Measurements from ENCODE around the gene KLK8. TPM values are rescaled to one million over a fixed set of nuclear protein-coding genes. Genes with fewer than 3 reads are reported as not detected.

Gene KLK8
- polyA plus RNA-seq, 2 of the 4 experiments (the other 2 are of a cell fraction) = not detected

DNA sequence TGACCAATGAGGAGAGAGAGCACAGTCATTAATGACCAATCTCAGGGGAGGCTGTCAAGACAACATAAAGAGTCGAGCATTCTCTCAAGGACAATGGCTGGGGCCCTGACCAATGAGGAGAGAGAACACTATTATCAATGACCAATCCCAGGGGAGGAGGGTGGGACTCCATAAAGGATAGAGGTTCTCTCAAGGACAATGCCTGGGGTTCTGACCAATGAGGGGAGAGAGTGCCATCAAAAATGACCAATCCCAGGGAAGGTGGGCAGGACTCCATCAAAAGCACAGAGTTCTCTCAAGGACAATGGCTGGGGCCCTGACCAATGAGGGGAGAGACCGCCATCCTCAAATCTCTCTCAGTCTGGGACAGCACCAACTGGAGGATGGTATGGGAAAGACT lies 28.3 kb upstream of the KLK8 start (continued):
- no peak for TF ChIP-seq ATOH8 (CRISPR knock-in tag; IDR thresholded peaks at IDR 0.05; ENCODE audit: low read depth)
- TF ChIP-seq EHF (CRISPR knock-in tag; IDR thresholded peaks at IDR 0.05) = no peak
- no peak for TF ChIP-seq RAD21 (conservative IDR thresholded peaks at IDR 0.05 in 1 of 2, IDR thresholded peaks at IDR 0.05 in 1 of 2)

GRCh38 chr19:51027873-51028272 lies 26.5 kb upstream of the KLK8 start:
- no peak for ATAC-seq
- no peak overlapping the region for H3K27ac ChIP-seq
- no peaks in the 10 kb centered on the region for H3K4me1 ChIP-seq
- no peak overlapping the region for H3K4me3 ChIP-seq
- TF ChIP-seq KDM5A (IDR thresholded peaks at IDR 0.05) (no peak), HDAC2 (IDR thresholded peaks at IDR 0.05) (no peak), SMC3 (IDR thresholded peaks at IDR 0.05) (no peak), FOXS1 (CRISPR knock-in tag; IDR thresholded peaks at IDR 0.05) (no peak), NPAS2 (CRISPR knock-in tag; IDR thresholded peaks at IDR 0.05; ENCODE audit: borderline replicate concordance) (no peak), RCOR1 (IDR thresholded peaks at IDR 0.05; ENCODE audit: low read depth, low read length) (no peak), CBX8 (IDR thresholded peaks at IDR 0.05) (no peak), TFCP2L1 (CRISPR knock-in tag; IDR thresholded peaks at IDR 0.05) (no peak), CBX2 (IDR thresholded peaks at IDR 0.05; ENCODE audit: borderline replicate concordance, low read depth) (no peak), HEYL (CRISPR knock-in tag; IDR thresholded peaks at IDR 0.05) (no peak), JUN (IDR thresholded peaks at IDR 0.05) (no peak), CEBPB (IDR thresholded peaks at IDR 0.05) (no peak), FOSL2 (IDR thresholded peaks at IDR 0.05) (no peak), FOSL2 (CRISPR knock-in tag; IDR thresholded peaks at IDR 0.05) (no peak)
- TF ChIP-seq, protein P1, sequence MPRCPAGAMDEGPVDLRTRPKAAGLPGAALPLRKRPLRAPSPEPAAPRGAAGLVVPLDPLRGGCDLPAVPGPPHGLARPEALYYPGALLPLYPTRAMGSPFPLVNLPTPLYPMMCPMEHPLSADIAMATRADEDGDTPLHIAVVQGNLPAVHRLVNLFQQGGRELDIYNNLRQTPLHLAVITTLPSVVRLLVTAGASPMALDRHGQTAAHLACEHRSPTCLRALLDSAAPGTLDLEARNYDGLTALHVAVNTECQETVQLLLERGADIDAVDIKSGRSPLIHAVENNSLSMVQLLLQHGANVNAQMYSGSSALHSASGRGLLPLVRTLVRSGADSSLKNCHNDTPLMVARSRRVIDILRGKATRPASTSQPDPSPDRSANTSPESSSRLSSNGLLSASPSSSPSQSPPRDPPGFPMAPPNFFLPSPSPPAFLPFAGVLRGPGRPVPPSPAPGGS (IDR thresholded peaks at IDR 0.05) = no peak
- TF ChIP-seq, protein P2, sequence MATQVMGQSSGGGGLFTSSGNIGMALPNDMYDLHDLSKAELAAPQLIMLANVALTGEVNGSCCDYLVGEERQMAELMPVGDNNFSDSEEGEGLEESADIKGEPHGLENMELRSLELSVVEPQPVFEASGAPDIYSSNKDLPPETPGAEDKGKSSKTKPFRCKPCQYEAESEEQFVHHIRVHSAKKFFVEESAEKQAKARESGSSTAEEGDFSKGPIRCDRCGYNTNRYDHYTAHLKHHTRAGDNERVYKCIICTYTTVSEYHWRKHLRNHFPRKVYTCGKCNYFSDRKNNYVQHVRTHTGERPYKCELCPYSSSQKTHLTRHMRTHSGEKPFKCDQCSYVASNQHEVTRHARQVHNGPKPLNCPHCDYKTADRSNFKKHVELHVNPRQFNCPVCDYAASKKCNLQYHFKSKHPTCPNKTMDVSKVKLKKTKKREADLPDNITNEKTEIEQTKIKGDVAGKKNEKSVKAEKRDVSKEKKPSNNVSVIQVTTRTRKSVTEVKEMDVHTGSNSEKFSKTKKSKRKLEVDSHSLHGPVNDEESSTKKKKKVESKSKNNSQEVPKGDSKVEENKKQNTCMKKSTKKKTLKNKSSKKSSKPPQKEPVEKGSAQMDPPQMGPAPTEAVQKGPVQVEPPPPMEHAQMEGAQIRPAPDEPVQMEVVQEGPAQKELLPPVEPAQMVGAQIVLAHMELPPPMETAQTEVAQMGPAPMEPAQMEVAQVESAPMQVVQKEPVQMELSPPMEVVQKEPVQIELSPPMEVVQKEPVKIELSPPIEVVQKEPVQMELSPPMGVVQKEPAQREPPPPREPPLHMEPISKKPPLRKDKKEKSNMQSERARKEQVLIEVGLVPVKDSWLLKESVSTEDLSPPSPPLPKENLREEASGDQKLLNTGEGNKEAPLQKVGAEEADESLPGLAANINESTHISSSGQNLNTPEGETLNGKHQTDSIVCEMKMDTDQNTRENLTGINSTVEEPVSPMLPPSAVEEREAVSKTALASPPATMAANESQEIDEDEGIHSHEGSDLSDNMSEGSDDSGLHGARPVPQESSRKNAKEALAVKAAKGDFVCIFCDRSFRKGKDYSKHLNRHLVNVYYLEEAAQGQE (IDR thresholded peaks at IDR 0.05) = no peak
- POLR2A ChIA-PET = no interaction called here
- FAIRE-seq = no peak
- no peak for DNase-seq (ENCODE audit: low read depth in 1 of 2, low spot score in 1 of 2)
- 38% methylated on average over 5 of the region's 5 CpGs for WGBS (ENCODE audit: missing lambda C conversion rate)
- no peak overlapping the region for H3K4me2 ChIP-seq
- no peaks in the 10 kb centered on the region for H3K9me3 ChIP-seq
- CTCF ChIA-PET = interaction anchor here (1.0 to 3.0 kb wide), 3 partner anchors 11 to 69 kb away, joined by 3 to 14 read pairs (median 4); no protein-coding TSS in a partner anchor

GRCh38 chr19:51027126-51027806 lies 25.9 kb upstream of the KLK8 start:
- no peak overlapping the region for H3K4me3 ChIP-seq
- ATAC-seq = no peak

More at GRCh38 chr19:51027126-51027806, 25.9 kb upstream of the KLK8 start:
- 52% methylated on average over 13 of the region's 14 CpGs for WGBS (ENCODE audit: missing lambda C conversion rate)
- FAIRE-seq (no peak), DNase-seq (ENCODE audit: low read depth in 1 of 2, low spot score in 1 of 2) (no peak)
- no peaks in the 10 kb centered on the region for H3K4me1 ChIP-seq
- H3K27ac ChIP-seq = no peak overlapping the region
- POLR2A ChIA-PET = no interaction called here
- no peak overlapping the region for H3K4me2 ChIP-seq
- no peak for TF ChIP-seq MAX (IDR thresholded peaks at IDR 0.05)
- TF ChIP-seq ATOH8 (CRISPR knock-in tag; IDR thresholded peaks at IDR 0.05; ENCODE audit: low read depth) = no peak
- TF ChIP-seq RNF2 (IDR thresholded peaks at IDR 0.05; ENCODE audit: borderline replicate concordance, low read depth) = no peak
- TF ChIP-seq HOXB13 (CRISPR knock-in tag; IDR thresholded peaks at IDR 0.05; ENCODE audit: low read depth) = no peak
- TF ChIP-seq TP53 (CRISPR knock-in tag; IDR thresholded peaks at IDR 0.05) = no peak
- CTCF ChIA-PET = interaction anchor here (1.2 to 3.0 kb wide), 2 partner anchors 10 to 18 kb away, joined by 4 to 14 read pairs; no protein-coding TSS in a partner anchor
- no peaks in the 10 kb centered on the region for H3K9me3 ChIP-seq
